Measurements from ENCODE around the gene LRFN2.

DNA sequence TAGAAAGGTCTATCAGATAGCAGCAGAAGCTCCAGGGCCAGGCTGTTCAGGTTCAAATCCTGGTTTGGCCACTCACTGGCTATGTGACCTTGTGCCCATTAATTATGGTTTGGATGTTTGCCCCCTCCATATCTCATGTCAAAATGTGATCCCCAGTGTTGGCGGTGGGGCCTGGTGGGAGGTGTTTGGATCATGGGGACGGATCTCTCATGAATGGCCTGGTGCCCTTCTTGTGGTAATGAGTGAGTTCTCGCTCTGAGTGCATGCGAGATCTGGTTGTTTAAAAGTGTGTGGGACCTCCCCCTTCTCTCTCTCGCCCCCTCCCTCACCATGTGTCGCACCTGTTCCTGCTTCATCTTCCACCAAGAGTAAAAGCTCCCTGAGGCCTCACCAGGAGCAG is 240.9 kb downstream of the LRFN2 start:
- no peak for TF ChIP-seq POLR2A (IDR thresholded peaks at IDR 0.05; ENCODE audit: low read depth, low read length)
- TF ChIP-seq POLR2AphosphoS5 (IDR thresholded peaks at IDR 0.05; ENCODE audit: low read depth, low read length) = no peak
- TF ChIP-seq TAF1 (IDR thresholded peaks at IDR 0.05; ENCODE audit: low read depth, low read length) = no peak

Measured in GM12891 (cell line).